SH-SY5Y (cell line): ENCODE measurements around the gene PFKFB4.

Experiments used
- GATA2 ChIP-seq: IDR thresholded peaks from 2 replicates; pipeline ENCODE4 v1.6.1; 2011; ENCODE audit warnings: mild to moderate bottlenecking, low read depth, low read length
- GATA3 ChIP-seq: IDR thresholded peaks from 2 replicates; pipeline ENCODE4 v1.6.1; 2011; ENCODE audit warnings: low read depth, mild to moderate bottlenecking, low read length, moderate library complexity

DNA sequence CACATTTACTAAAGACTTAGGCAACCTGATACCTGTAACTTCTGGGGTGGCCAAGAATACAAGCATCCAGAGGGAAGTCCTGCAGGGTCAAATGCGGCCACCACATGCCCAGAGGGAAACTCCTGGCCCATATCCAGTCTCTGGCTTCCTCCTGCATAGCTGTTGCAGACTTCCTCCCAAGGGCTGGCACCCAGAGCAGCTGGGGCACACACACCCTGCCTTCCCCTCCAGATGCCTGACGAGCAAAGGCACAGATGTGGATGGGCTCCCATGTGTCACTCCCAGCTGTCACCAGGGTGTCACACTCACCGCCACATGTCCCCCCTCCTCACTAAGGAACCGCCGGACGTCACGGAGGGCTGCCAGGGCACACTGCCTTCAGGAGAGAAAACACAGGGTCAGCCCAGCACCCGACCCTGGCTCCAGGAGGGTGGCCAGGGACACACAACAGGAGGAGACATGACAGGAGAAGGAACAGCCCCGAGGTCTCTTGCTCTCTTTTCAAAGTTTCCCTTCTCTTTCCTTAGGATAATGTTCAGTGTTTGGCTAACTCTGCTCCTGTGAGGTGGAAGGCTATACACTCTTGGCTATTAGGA lies 13.2 kb downstream of the PFKFB4 start:
- TF ChIP-seq GATA2 = no peak
- TF ChIP-seq GATA3 = no peak
